Panc1 (cell line): Measurements from ENCODE around the gene DRD5. TPM values are rescaled to one million over a fixed set of nuclear protein-coding genes. Genes with fewer than 3 reads are reported as not detected.
"Not testable (repeated sequence)": the region's sequence is repeated elsewhere in the genome, so short reads cannot be mapped to it uniquely, and the experiment has no call there.

Experiments
- ATAC-seq: fragments of 200-7000 bp; cut with Tn5 transposase; 2 replicates; pipeline ENCODE4 v1.9.1; 2020; ENCODE audit warnings: mild to moderate bottlenecking, moderate library complexity
- BruUV-seq: library from RNA; stranded (reverse); fragments of 400-500 nt; replicated peaks from 2 replicates; lab custom pipeline; 2021; lab: Mats Ljungman, UMichigan
- CTCF ChIA-PET: fragments of 300-600 bp; sonication (Branson Sonifier 250); formaldehyde crosslinking; loops from one replicate; lab custom pipeline; 2022; ENCODE audit warnings: antibody characterized with exemption; lab: Charles Lee
- POLR2A ChIA-PET: fragments of 300-600 bp; sonication (Branson Sonifier 250); formaldehyde crosslinking; loops from one replicate; lab custom pipeline; 2022; ENCODE audit warnings: antibody characterized with exemption; lab: Charles Lee
- DNase-seq: peaks from one replicate; pipeline ENCODE4 v3.0.0-alpha.2; 2010; ENCODE audit warnings: low read depth, low spot score
- H3K27ac ChIP-seq: 2 replicates; pipeline ENCODE4 v1.5.1; 2011; ENCODE audit warnings: mild to moderate bottlenecking, low read length, inconsistent platforms
- H3K27me3 ChIP-seq: fragments of 200-500 bp; sonication (Bioruptor generic); 2 replicates; pipeline ENCODE4 v1.6.0; 2014; ENCODE audit warnings: low read length, inconsistent platforms; ENCODE audit not compliant: control insufficient read depth, insufficient read depth
- H3K36me3 ChIP-seq: fragments of 200-500 bp; sonication (Bioruptor generic); 2 replicates; pipeline ENCODE4 v1.5.1; 2014; ENCODE audit warnings: inconsistent platforms, mild to moderate bottlenecking, low read length, moderate library complexity; ENCODE audit not compliant: control insufficient read depth, insufficient read depth
- H3K4me1 ChIP-seq: 2 replicates; pipeline ENCODE4 v1.5.1; 2011; ENCODE audit warnings: inconsistent platforms, mild to moderate bottlenecking, low read length, moderate library complexity; ENCODE audit not compliant: control insufficient read depth, insufficient read depth
- H3K4me3 ChIP-seq, 2 experiments: 2 replicates each; pipeline ENCODE4 v1.5.1; 2011 to 2012; ENCODE audit warnings: low read depth in 2 of 2, low read length in 2 of 2, mild to moderate bottlenecking in 2 of 2, inconsistent platforms in 1 of 2, moderate library complexity in 1 of 2
- H3K9me3 ChIP-seq: fragments of 200-500 bp; sonication (Bioruptor generic); 2 replicates; pipeline ENCODE4 v1.5.1; 2014; ENCODE audit warnings: low read depth, mild to moderate bottlenecking, inconsistent platforms, low read length, moderate library complexity; ENCODE audit not compliant: control insufficient read depth, insufficient read depth
- CTCF ChIP-seq: fragments of 450-650 bp; IDR thresholded peaks from 2 replicates; pipeline ENCODE4 v1.5.1; 2017; ENCODE audit warnings: mild to moderate bottlenecking
- POLR2AphosphoS5 ChIP-seq: IDR thresholded peaks from 2 replicates; pipeline ENCODE4 v1.6.1; 2012; ENCODE audit warnings: mild to moderate bottlenecking, low read depth, low read length, moderate library complexity
- REST ChIP-seq, 2 experiments: IDR thresholded peaks; 2 replicates each; pipeline ENCODE4 v1.6.1; 2011 to 2012; ENCODE audit warnings: low read depth in 2 of 2, control low read depth in 1 of 2, low read length in 1 of 2, mild to moderate bottlenecking in 1 of 2, moderate library complexity in 1 of 2; ENCODE audit not compliant: insufficient read depth in 1 of 2
- SIN3A ChIP-seq: IDR thresholded peaks from 2 replicates; pipeline ENCODE4 v1.6.1; 2012; ENCODE audit warnings: low read depth, mild to moderate bottlenecking, low read length, moderate library complexity, borderline replicate concordance; ENCODE audit not compliant: insufficient read depth
- TCF7L2 ChIP-seq: IDR thresholded peaks from 2 replicates; pipeline ENCODE4 v1.6.1; 2011; ENCODE audit warnings: mild to moderate bottlenecking, low read depth, low read length, inconsistent platforms
- in situ Hi-C: cut with HindIII; loops from 2 replicates; pipeline ENCODE4 v1.10.0; 2016; ENCODE audit warnings: low sequenced_read_pairs, low pct_unique_long_range_greater_than_20kb
- intact Hi-C: fragments of 100-400 bp; cut with micrococcal nuclease; formaldehyde crosslinking; loops from one replicate; pipeline ENCODE4 v1.10.0; 2022; ENCODE audit not compliant: unreplicated experiment
- total RNA-seq: library from RNA; stranded (reverse); gene quantifications from one replicate; pipeline ENCODE4 v1.2.1, GENCODE V29; 2021; ENCODE audit not compliant: unreplicated experiment

DRD5 gene
- total RNA-seq, 1 experiment from 2014 or later = not detected

GRCh38 chr4:9771034-9771433 is 10.4 kb upstream of the DRD5 start:
- Histone ChIP-seq H3K36me3 (no peaks in the 10 kb centered on the region), H3K27ac (no peak overlapping the region), H3K4me1 (no peaks in the 10 kb centered on the region), H3K27me3 (no peaks in the 10 kb centered on the region), H3K4me3 (no peak overlapping the region), H3K9me3 (no peaks in the 10 kb centered on the region)
- in situ Hi-C loops (no loop called here), intact Hi-C loops (no loop called here)
- no TSS peak for BruUV-seq
- DNase-seq = no peak
- no peak for TF ChIP-seq CTCF
- no peak for TF ChIP-seq TCF7L2
- no peak for TF ChIP-seq POLR2AphosphoS5
- TF ChIP-seq SIN3A = no peak
- no peak for TF ChIP-seq REST (IDR thresholded peaks at IDR 0.05; ENCODE audit: insufficient read depth in 1 of 2, low read depth in 2 of 2, low read length in 1 of 2)
- CTCF ChIA-PET = no interaction called here
- POLR2A ChIA-PET = no interaction called here
- no peak for ATAC-seq

- H3K27me3 ChIP-seq = no peaks in the 10 kb centered on the region
- no peaks in the 10 kb centered on the region for H3K9me3 ChIP-seq
- BruUV-seq = no TSS peak
- H3K4me1 ChIP-seq = no peaks in the 10 kb centered on the region
- DNase-seq (no peak), ATAC-seq (no peak)
- no peak overlapping the region for H3K27ac ChIP-seq
- ChIA-PET POLR2A (no interaction called here), CTCF (no interaction called here)
- H3K4me3 ChIP-seq = no peak overlapping the region
- H3K36me3 ChIP-seq = no peaks in the 10 kb centered on the region
- in situ Hi-C loops = no loop called here
- no peak for TF ChIP-seq POLR2AphosphoS5
- intact Hi-C loops = no loop called here
These were observed 8.0 kb upstream of the DRD5 start for GRCh38 chr4:9773471-9773870.

- H3K4me3 ChIP-seq = no peak overlapping the region
- H3K36me3 ChIP-seq = no peaks in the 10 kb centered on the region
- H3K27ac ChIP-seq = no peak overlapping the region
- TF ChIP-seq REST (IDR thresholded peaks at IDR 0.05; ENCODE audit: insufficient read depth in 1 of 2, low read depth in 2 of 2, low read length in 1 of 2) (no peak), POLR2AphosphoS5 (no peak), SIN3A (no peak), CTCF (no peak), TCF7L2 (no peak)
- no peaks in the 10 kb centered on the region for H3K9me3 ChIP-seq
- DNase-seq (no peak), ATAC-seq (no peak)
- intact Hi-C loops = no loop called here
- no peaks in the 10 kb centered on the region for H3K4me1 ChIP-seq
- ChIA-PET CTCF (no interaction called here), POLR2A (no interaction called here)
- no peaks in the 10 kb centered on the region for H3K27me3 ChIP-seq
- in situ Hi-C loops = no loop called here
- BruUV-seq = no TSS peak
These were observed 652 bp downstream of the DRD5 start for GRCh38 chr4:9782136-9782436.

- in situ Hi-C loops, intact Hi-C loops, H3K27me3 ChIP-seq, CTCF ChIA-PET, BruUV-seq, H3K27ac ChIP-seq, ATAC-seq, H3K36me3 ChIP-seq, DNase-seq, POLR2A ChIA-PET, H3K4me3 ChIP-seq, H3K9me3 ChIP-seq, H3K4me1 ChIP-seq: not testable (repeated sequence)
These were observed 4.5 kb downstream of the DRD5 start for GRCh38 chr4:9785891-9786290.
